GM23338 (cell line): Measurements from ENCODE around the gene BAHCC1. TPM values are rescaled to one million over a fixed set of nuclear protein-coding genes. Genes with fewer than 3 reads are reported as not detected.

Source experiments
- ATAC-seq: fragments of 200-7000 bp; cut with Tn5 transposase; 3 replicates; pipeline ENCODE4 v1.9.1; 2020
- DNase-seq: peaks from one replicate; pipeline ENCODE4 v3.0.0-alpha.2; 2015; ENCODE audit warnings: low spot score
- H2AFZ ChIP-seq: fragments of 200-600 bp; sonication (generic); 2 replicates; pipeline ENCODE4 v1.8.0; 2016; ENCODE audit warnings: antibody characterized with exemption, mild to moderate bottlenecking, moderate library complexity
- H3F3A ChIP-seq: fragments of 200-600 bp; sonication (generic); replicated peaks from 2 replicates; pipeline ENCODE4 v1.8.0; 2017; ENCODE audit warnings: antibody characterized with exemption, mixed run types, low read depth
- H3K27ac ChIP-seq: fragments of 200-600 bp; sonication (generic); 2 replicates; pipeline ENCODE4 v1.6.1; 2016; ENCODE audit warnings: low read depth
- H3K27me3 ChIP-seq: fragments of 200-600 bp; sonication (generic); 2 replicates; pipeline ENCODE4 v1.8.0; 2016; ENCODE audit warnings: mild to moderate bottlenecking, mixed run types, moderate library complexity; ENCODE audit not compliant: insufficient read depth
- H3K36me3 ChIP-seq: fragments of 200-600 bp; sonication (generic); 2 replicates; pipeline ENCODE4 v1.8.0; 2016; ENCODE audit warnings: mild to moderate bottlenecking; ENCODE audit not compliant: insufficient read depth
- H3K4me1 ChIP-seq: fragments of 200-600 bp; sonication (generic); 2 replicates; pipeline ENCODE4 v1.8.0; 2016; ENCODE audit warnings: mild to moderate bottlenecking, moderate library complexity; ENCODE audit not compliant: insufficient read depth
- H3K4me2 ChIP-seq: fragments of 200-600 bp; sonication (generic); 2 replicates; pipeline ENCODE4 v1.7.1; 2017; ENCODE audit warnings: mixed run types
- H3K4me3 ChIP-seq: fragments of 200-600 bp; sonication (generic); 2 replicates; pipeline ENCODE4 v1.6.1; 2016; ENCODE audit warnings: mixed run types
- H3K79me2 ChIP-seq: fragments of 200-600 bp; sonication (generic); replicated peaks from 2 replicates; pipeline ENCODE4 v1.8.0; 2017; ENCODE audit warnings: mild to moderate bottlenecking; ENCODE audit not compliant: insufficient read depth
- H3K9me2 ChIP-seq: fragments of 200-600 bp; sonication (generic); 2 replicates; pipeline ENCODE4 v1.8.0; 2017; ENCODE audit not compliant: insufficient read depth
- H4K20me1 ChIP-seq: fragments of 200-600 bp; sonication (generic); replicated peaks from 2 replicates; pipeline ENCODE4 v1.8.0; 2017; ENCODE audit warnings: mild to moderate bottlenecking; ENCODE audit not compliant: insufficient read depth
- H3K27ac Mint-ChIP-seq: 2 replicates; pipeline ENCODE4 v1.8.0; 2020; ENCODE audit warnings: inconsistent platforms, mild to moderate bottlenecking, moderate library complexity, mixed read lengths
- H3K27me3 Mint-ChIP-seq: 3 replicates; pipeline ENCODE4 v1.8.0; 2022; ENCODE audit warnings: low read depth, mild to moderate bottlenecking, moderate library complexity, mixed read lengths, inconsistent platforms; ENCODE audit not compliant: insufficient read depth, poor library complexity
- H3K36me3 Mint-ChIP-seq: 3 replicates; pipeline ENCODE4 v1.8.0; 2021; ENCODE audit warnings: low read depth, mild to moderate bottlenecking, inconsistent platforms, moderate library complexity, mixed read lengths
- H3K4me1 Mint-ChIP-seq: 3 replicates; pipeline ENCODE4 v1.8.0; 2020; ENCODE audit warnings: mild to moderate bottlenecking, inconsistent platforms, mixed read lengths
- H3K4me3 Mint-ChIP-seq: 3 replicates; pipeline ENCODE4 v1.8.0; 2021; ENCODE audit warnings: moderate library complexity, mild to moderate bottlenecking, inconsistent platforms, mixed read lengths
- H3K9me3 Mint-ChIP-seq: 3 replicates; pipeline ENCODE4 v1.8.0; 2020; ENCODE audit warnings: moderate library complexity, mild to moderate bottlenecking, inconsistent platforms, mixed read lengths
- CREB1 ChIP-seq: fragments of 250-450 bp; sonication (Bioruptor Pico); IDR thresholded peaks from 2 replicates; pipeline ENCODE4 v1.5.0; 2020; ENCODE audit warnings: low read depth, mild to moderate bottlenecking, moderate library complexity
- CTCF ChIP-seq, 2 experiments: fragments of 200-600 bp in 1 of 2; sonication (generic) in 1 of 2; conservative IDR thresholded peaks; 2 replicates each; pipeline versions ENCODE4 v1.5.1 to v1.6.1; 2016 to 2017; ENCODE audit warnings: antibody characterized with exemption in 2 of 2, low read depth in 2 of 2, mild to moderate bottlenecking in 2 of 2, moderate library complexity in 1 of 2
- ETS1 ChIP-seq: IDR thresholded peaks from 2 replicates; pipeline ENCODE4 v1.6.1; 2016; ENCODE audit warnings: antibody characterized with exemption
- EZH2phosphoT487 ChIP-seq: fragments of 200-600 bp; sonication (generic); IDR thresholded peaks from one replicate; pipeline ENCODE4 v1.8.1; 2018; ENCODE audit warnings: antibody characterized with exemption; ENCODE audit not compliant: unreplicated experiment
- JUNB ChIP-seq: IDR thresholded peaks from one replicate; pipeline ENCODE4 v1.6.1; 2016; ENCODE audit warnings: antibody characterized with exemption; ENCODE audit not compliant: unreplicated experiment
- NANOG ChIP-seq: IDR thresholded peaks from 2 replicates; pipeline ENCODE4 v1.6.1; 2016; ENCODE audit warnings: antibody characterized with exemption, borderline replicate concordance
- REST ChIP-seq: IDR thresholded peaks from one replicate; pipeline ENCODE4 v1.6.1; 2018; ENCODE audit warnings: antibody characterized with exemption; ENCODE audit not compliant: unreplicated experiment
- ZNF331 ChIP-seq: fragments of 250-450 bp; sonication (Bioruptor Pico); IDR thresholded peaks from 2 replicates; pipeline ENCODE4 v1.5.0; 2020; ENCODE audit warnings: low read depth, mild to moderate bottlenecking, moderate library complexity
- ZNF462 ChIP-seq: fragments of 250-450 bp; sonication (Bioruptor Pico); IDR thresholded peaks from 2 replicates; pipeline ENCODE4 v1.5.0; 2020; ENCODE audit warnings: mild to moderate bottlenecking, moderate library complexity
- polyA plus RNA-seq: library from polyadenylated mRNA; unstranded; fragments of >200 nt; fragmentation: Nextera tagmentation; extraction: Ambion mirVana; gene quantifications from 2 replicates; pipeline ENCODE4 v1.2.1, GENCODE V29; 2016
- total RNA-seq: library from RNA; depleted of rRNA; stranded (reverse); fragments of >200 nt; shearing (Covaris generic); gene quantifications from 2 replicates; pipeline ENCODE4 v1.2.3, GENCODE V29; 2014

The BAHCC1 gene
- total and polyA plus RNA-seq, 2 experiments from 2014 or later, result 0.24 to 1.1 TPM

- H4K20me1 ChIP-seq, result no peaks in the 10 kb centered on the region
- Mint-ChIP-seq H3K27ac (no peak overlapping the region), H3K4me1 (peaks cover 6% of the 10 kb centered on the region), H3K9me3 (no peaks in the 10 kb centered on the region), H3K27me3 (peaks cover 7% of the 10 kb centered on the region), H3K36me3 (no peaks in the 10 kb centered on the region), H3K4me3 (no peak overlapping the region)
- no peak for DNase-seq
- no peak overlapping the region for H3K27ac ChIP-seq
- H3K27me3 ChIP-seq, result no peaks in the 10 kb centered on the region
- no peaks in the 10 kb centered on the region for H3K79me2 ChIP-seq
- no peak overlapping the region for H2AFZ ChIP-seq
- H3K4me2 ChIP-seq, result peak overlapping the region; percentile 32; the same call in 1 of the 2 replicates
- TF ChIP-seq REST, result no peak
- no peak for TF ChIP-seq CREB1 (CRISPR knock-in tag)
- no peak for TF ChIP-seq ZNF331
- TF ChIP-seq ZNF462 (CRISPR knock-in tag), result no peak
- TF ChIP-seq JUNB, result no peak
- TF ChIP-seq EZH2phosphoT487, result no peak
- TF ChIP-seq ETS1, result no peak
- no peak for TF ChIP-seq CTCF (conservative IDR thresholded peaks at IDR 0.05; ENCODE audit: low read depth in 2 of 2)
- no peak for TF ChIP-seq NANOG
- no peak for ATAC-seq
- no peaks in the 10 kb centered on the region for H3K9me2 ChIP-seq
- no peaks in the 10 kb centered on the region for H3K4me1 ChIP-seq
- H3K4me3 ChIP-seq, result no peak overlapping the region
- H3F3A ChIP-seq, result no peaks in the 10 kb centered on the region
- no peaks in the 10 kb centered on the region for H3K36me3 ChIP-seq
These were observed 61.5 kb downstream of the BAHCC1 start for GRCh38 chr17:81456798-81457197.
